Measurements from ENCODE around the gene REG1B. TPM values are rescaled to one million over a fixed set of nuclear protein-coding genes. Genes with fewer than 3 reads are reported as not detected.

REG1B gene
- total RNA-seq, 4 donors from 2014 or later = 1.4 TPM; not detected in 3

GRCh38 chr2:79125721-79125985, 37.9 kb upstream of the REG1B start:
- Histone ChIP-seq H3K4me1 (no peaks in the 10 kb centered on the region), H3K36me3 (no peaks in the 10 kb centered on the region), H3K4me3 (no peak overlapping the region), H3K27me3 (no peaks in the 10 kb centered on the region), H3K9me3 (no peaks in the 10 kb centered on the region), H3K27ac (no peak overlapping the region)
- no peak for TF ChIP-seq POLR2A (IDR thresholded peaks at IDR 0.05)
- TF ChIP-seq CTCF (IDR thresholded peaks at IDR 0.05 in 4 of 5, conservative IDR thresholded peaks at IDR 0.05 in 1 of 5) = no peak
- in situ Hi-C loops (cut with MboI; ENCODE audit: low sequenced_read_pairs in 4 of 4) = no loop called here
- no peak for DNase-seq
- intact Hi-C loops (cut with DNase I; ENCODE audit: low total_unique reads) = no loop called here
- ATAC-seq = no peak

GRCh38 chr2:79124907-79125720, 37.3 kb upstream of the REG1B start:
- Histone ChIP-seq H3K27ac (no peak overlapping the region), H3K9me3 (no peaks in the 10 kb centered on the region), H3K4me3 (no peak overlapping the region), H3K27me3 (no peaks in the 10 kb centered on the region), H3K4me1 (no peaks in the 10 kb centered on the region), H3K36me3 (no peaks in the 10 kb centered on the region)
- no peak for ATAC-seq
- intact Hi-C loops (cut with DNase I; ENCODE audit: low total_unique reads) = no loop called here
- in situ Hi-C loops (cut with MboI; ENCODE audit: low sequenced_read_pairs in 4 of 4) = no loop called here
- no peak for DNase-seq
- no peak for TF ChIP-seq POLR2A (IDR thresholded peaks at IDR 0.05)
- TF ChIP-seq CTCF (IDR thresholded peaks at IDR 0.05 in 4 of 5, conservative IDR thresholded peaks at IDR 0.05 in 1 of 5) = no peak

GRCh38 chr2:79122676-79123075, 34.9 kb upstream of the REG1B start:
- ATAC-seq (no peak), DNase-seq (no peak)
- Histone ChIP-seq H3K27ac (no peak overlapping the region), H3K36me3 (no peaks in the 10 kb centered on the region), H3K9me3 (no peaks in the 10 kb centered on the region), H3K27me3 (no peaks in the 10 kb centered on the region), H3K4me1 (no peaks in the 10 kb centered on the region), H3K4me3 (no peak overlapping the region)
- TF ChIP-seq POLR2A (IDR thresholded peaks at IDR 0.05) = no peak
- in situ Hi-C loops (cut with MboI; ENCODE audit: low sequenced_read_pairs in 4 of 4) (no loop called here), intact Hi-C loops (cut with DNase I; ENCODE audit: low total_unique reads) (no loop called here)

- H3K4me1 ChIP-seq = no peaks in the 10 kb centered on the region
- in situ Hi-C loops (cut with MboI; ENCODE audit: low sequenced_read_pairs in 4 of 4) (no loop called here), intact Hi-C loops (cut with DNase I; ENCODE audit: low total_unique reads) (no loop called here)
- H3K27me3 ChIP-seq = no peaks in the 10 kb centered on the region
- H3K27ac ChIP-seq = no peak within 1 kb of the TSS
- H3K4me3 ChIP-seq = no peak within 1 kb of the TSS
- no peaks in the 10 kb centered on the region for H3K36me3 ChIP-seq
- TF ChIP-seq POLR2A (IDR thresholded peaks at IDR 0.05) = no peak
- no peak for TF ChIP-seq CTCF (IDR thresholded peaks at IDR 0.05 in 4 of 5, conservative IDR thresholded peaks at IDR 0.05 in 1 of 5)
- ATAC-seq = no peak
- DNase-seq = no peak
- H3K9me3 ChIP-seq = no peaks in the 10 kb centered on the region
These were observed 32.5 kb upstream of the REG1B start, which contains the start of gene REG1A for GRCh38 chr2:79120194-79120713. Gene REG1A (plus strand): TSS chr2:79120488. CDS start chr2:79120862, 374 bp downstream.

GRCh38 chr2:79116997-79117928, 29.5 kb upstream of the REG1B start:
- Histone ChIP-seq H3K4me3 (no peak overlapping the region), H3K27me3 (no peaks in the 10 kb centered on the region), H3K4me1 (no peaks in the 10 kb centered on the region), H3K36me3 (no peaks in the 10 kb centered on the region), H3K27ac (no peak overlapping the region), H3K9me3 (no peaks in the 10 kb centered on the region)
- DNase-seq (no peak), ATAC-seq (no peak)
- TF ChIP-seq CTCF (IDR thresholded peaks at IDR 0.05 in 4 of 5, conservative IDR thresholded peaks at IDR 0.05 in 1 of 5) = no peak
- no peak for TF ChIP-seq POLR2A (IDR thresholded peaks at IDR 0.05)
- in situ Hi-C loops (cut with MboI; ENCODE audit: low sequenced_read_pairs in 4 of 4) = no loop called here
- intact Hi-C loops (cut with DNase I; ENCODE audit: low total_unique reads) = no loop called here
